ENCODE data around the gene TMEM250.

The TMEM250 gene

DNA sequence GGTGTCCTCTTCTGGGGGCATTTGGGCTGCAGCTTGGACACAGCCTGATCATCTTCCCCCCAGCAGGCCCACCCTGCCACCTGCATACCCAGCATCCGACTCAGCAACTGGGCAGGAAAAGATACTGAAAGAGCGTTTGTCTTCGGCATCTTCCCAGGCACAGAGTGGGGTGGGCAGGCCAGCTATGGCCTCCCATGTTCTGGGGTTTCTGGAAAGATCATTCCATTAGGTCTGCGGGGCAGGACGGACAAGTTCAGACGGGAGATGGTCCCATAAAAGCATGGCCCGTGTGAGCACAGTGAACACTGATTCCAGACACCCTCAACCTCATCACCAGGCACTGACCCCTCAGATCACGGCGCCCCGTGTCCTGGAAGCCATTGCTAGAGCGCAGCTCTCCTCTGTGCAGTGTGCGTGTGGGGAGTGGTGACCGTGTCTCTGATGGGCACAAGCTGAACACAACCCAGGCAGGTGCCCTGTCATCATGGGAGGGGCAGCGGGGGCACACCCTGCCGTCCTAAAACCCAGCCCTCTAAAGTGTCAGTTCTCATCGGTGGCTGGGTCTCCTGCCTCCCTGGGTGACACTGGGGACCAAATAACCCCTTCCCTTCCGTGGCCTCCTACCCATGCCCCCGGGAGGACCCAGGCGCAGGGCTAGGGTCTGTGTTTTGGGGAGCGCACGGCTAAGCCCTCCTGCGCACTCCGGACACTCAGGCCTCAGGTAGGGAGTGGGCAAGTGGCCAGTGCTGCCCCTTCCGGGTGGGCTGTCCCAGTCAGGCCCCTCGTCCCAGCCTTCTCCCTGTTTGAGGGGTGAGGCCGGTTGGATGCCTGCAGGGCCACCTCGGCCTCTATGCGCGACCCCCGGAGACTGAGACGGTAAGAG, 13.2 kb upstream of the TMEM250 start:
- ATAC-seq: no peak

- ATAC-seq: no peak
Measured at GRCh38 chr9:136129176-136129575, 10.5 kb upstream of the TMEM250 start.

- no peak for ATAC-seq
Measured at GRCh38 chr9:136128436-136128835, 9.8 kb upstream of the TMEM250 start.

GRCh38 chr9:136127313-136127712, 8.6 kb upstream of the TMEM250 start:
- ATAC-seq: no peak

DNA sequence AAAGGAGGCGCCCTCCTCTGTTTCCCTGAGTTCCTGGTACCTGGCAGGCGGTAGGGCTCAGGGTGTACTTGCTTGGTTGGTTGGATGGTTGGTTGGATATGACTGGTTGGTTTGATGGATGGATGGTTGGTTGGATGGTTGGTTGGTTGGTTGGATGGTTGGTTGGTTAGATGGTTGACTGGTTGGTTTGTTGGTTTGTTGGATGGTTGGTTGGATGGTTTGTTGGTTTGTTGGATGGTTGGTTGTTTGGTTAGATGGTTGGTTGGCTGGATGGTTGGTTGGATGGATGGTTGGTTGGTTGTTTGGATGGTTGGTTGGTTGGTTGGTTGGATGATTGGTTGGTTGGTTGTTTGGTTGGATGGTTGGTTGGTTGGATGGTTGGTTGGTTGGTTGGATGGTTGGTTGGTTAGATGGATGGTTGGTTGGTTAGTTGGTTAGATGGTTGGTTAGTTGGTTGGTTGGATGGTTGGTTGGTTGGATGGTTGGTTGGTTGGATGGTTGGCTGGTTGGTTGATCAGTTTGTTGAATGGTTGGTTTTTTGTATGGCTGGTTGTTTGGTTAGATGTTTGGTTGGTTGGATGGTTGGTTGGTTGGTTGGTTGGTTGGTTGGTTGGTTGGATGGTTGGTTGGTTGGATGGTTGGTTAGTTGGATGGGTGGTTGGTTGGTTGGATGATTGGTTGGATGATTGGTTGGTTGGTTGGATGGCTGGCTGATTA, 6.5 kb upstream of the TMEM250 start:
- ATAC-seq: no peak

GRCh38 chr9:136122425-136123383, 4.0 kb upstream of the TMEM250 start:
- ATAC-seq: peak in 1 of 2 donors; percentile 22

GRCh38 chr9:136121801-136122200, 3.1 kb upstream of the TMEM250 start:
- no peak for ATAC-seq

DNA sequence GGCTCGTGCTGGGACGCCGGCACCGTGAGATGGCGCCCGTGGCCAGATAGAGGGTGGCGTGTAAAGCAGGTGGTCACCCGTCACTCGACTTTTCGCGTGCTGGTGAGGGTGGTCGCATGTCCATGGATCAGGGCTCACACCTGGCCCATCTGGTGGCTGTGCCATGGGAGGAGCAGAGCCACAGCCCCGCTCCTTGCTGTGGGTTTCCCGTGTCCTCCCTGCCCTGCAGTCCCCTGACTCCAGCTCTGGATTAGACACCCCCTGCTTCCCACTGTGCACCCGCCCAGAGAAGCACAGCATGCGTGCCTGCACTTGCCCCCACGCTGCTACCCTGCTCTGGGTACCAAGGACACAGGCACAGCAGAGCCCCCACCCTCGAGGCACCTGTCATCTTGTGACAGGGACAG, 1.8 kb upstream of the TMEM250 start:
- ATAC-seq: no peak

DNA sequence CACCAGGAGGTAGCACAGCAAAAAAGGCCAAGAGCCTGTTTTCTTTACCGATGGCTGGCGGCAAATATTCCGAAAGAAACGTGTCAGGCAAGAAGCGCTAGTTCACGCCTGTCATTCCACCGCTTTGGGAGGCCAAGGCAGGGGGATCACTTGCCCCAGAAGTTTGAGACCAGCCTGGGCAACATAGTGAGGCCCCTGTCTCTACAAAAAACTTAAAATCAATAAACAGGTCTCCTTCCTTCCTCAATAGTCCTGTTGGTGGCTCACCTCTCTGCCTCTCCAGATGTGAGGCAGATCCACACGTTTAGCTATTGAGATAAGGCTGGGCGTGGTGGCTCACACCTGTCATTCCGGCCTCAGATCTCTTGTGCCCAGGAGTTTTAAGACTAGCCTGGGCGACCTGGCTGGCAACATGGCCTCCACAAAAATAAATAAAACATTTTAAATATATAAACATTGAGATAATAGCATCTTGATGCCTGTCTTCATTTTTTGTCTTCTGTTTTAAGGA, 1.3 kb upstream of the TMEM250 start:
- no peak for ATAC-seq

DNA sequence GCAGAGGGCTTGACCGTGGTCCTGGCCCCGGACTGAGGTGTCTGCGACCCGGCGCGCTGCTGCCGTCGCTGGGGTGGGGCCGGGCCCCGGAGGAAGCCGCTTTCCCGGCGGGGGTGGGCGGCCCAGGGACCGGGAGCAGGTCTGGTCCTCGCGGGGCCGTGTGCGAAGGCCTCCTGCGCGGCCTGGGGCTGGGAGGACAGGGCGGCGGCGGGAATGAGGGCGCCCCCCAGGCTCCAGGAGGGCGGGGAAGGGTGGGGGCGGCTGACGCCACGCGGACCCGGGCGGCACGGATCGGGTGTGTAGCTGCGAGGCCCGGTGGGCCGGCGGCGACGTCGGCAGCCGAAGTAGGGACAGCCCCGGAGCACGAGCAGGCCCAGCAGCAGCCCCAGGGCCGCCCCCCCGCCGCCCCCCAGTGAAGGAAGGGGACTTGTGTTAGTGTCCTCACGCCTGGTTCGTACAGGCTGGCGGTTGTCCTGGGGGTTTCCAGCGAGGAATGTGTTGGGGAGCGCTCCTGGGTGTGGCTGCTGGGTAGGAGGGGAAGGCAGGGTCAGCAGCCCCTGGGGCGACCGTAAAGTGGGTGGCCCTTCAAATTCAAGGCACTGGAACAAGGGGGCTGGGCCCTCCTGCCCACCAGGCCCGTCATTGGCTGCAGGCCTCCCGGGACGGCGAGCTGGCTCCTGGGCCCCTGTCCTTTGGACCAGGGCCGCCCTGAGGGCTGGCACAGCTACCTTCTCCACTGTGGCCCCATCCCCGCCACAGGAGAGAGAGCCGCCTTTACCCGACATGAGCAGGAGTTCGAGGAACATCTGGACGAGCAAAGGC, 597 bp upstream of the TMEM250 start:
- ATAC-seq: peak; percentile 17 to 26

DNA sequence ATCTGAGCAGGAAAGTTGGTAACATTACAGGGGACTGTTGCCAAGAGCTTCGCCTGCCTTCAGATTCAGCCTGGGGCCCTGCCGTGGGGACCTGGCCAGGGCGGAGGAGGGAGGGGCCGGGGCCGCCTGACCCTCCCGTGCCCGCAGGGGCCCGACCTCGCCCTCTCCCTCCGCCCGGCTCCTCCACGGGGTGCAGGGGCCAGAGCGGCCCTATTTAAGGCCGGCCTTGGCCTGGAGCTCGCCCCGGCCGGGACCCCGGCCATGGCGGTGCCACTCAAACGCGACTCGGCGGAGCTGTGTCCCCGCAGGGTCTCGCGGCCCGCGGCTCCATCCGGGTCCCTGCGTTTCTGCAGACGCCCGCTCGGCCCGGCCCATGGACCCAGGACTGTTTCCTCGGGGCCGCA, 757 bp downstream of the TMEM250 start:
- ATAC-seq: no peak

DNA sequence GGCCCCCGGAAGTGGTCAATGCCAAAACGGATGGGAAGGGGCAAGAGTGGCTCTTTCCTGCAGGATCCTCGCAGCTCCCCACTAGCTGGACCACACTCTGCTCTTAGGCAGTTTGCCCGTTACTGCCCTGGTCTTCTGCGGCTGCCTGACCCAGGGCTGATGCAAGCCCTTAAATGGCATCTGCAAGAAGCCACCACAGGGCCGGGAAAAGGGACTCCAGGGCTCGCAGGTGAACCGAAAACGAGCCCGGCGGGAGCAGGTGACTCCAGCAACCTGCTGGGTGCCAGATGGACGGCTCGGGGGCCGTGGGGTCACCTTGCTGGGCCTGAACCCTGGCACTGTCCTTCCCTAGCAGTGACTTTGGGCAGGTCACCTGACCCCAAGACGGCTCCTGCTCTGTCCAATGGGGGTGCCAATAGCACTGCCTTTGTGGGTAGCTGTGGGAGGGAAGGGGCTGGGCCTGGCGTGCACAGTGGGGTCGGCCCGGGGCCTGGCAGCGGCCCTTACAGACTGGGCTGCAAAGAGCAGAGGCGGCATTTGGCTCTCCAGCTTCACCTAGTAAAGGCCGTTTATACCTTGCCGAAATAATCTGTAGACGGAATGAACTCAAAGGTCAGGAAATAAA, 1.3 kb downstream of the TMEM250 start:
- ATAC-seq: no peak

- ATAC-seq: no peak
Measured at GRCh38 chr9:136116360-136117098, 2.1 kb downstream of the TMEM250 start.

- ATAC-seq: no peak
Measured at GRCh38 chr9:136115641-136116359, 2.9 kb downstream of the TMEM250 start.

DNA sequence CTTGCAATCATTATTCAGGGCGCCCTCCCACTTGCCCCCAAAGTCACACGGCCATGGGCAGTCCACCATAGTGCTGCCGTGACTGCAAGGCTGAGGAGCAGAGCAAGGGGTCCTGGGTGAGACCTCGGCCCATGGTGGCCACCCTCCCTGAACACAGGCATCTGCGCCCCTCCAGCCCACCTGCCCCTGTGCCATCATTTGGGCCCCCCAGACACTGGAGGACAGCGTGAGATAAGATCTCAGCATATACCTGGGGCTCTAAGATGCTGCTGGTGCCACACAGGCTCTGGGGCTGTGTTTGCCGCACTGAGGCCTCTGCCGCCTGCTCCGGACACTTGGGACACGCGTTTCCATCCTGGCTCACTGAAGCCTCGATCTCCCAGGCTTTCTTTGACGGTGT, 3.5 kb downstream of the TMEM250 start:
- no peak for ATAC-seq

GRCh38 chr9:136114610-136115009, 4.1 kb downstream of the TMEM250 start:
- no peak for ATAC-seq

GRCh38 chr9:136112541-136112940, 6.1 kb downstream of the TMEM250 start:
- no peak for ATAC-seq

DNA sequence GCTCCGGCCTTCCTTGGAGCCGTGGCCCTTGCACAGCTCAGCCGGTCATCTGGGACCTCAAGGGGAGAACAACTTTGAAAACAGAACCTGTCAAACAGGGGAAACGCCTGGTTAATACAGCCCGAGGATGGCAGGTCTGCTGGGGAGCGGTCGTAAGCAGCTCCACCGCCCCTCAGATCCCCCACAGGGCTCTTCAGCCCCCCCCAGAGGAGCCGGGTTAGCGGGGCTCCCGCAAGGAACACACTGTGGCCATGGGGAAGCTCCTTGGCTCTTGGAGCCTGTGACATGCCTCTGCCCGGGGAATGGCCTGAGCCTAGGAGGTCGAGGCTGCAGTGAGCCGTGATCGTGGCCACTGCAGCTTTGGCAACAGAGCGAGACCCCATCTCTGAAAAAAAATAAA, 6.8 kb downstream of the TMEM250 start:
- ATAC-seq: no peak

GRCh38 chr9:136111190-136111589, 7.5 kb downstream of the TMEM250 start:
- no peak for ATAC-seq
